Measurements from ENCODE around the gene FA2H. TPM values are rescaled to one million over a fixed set of nuclear protein-coding genes. Genes with fewer than 3 reads are reported as not detected.
"Not testable (repeated sequence)": the region's sequence is repeated elsewhere in the genome, so short reads cannot be mapped to it uniquely, and the experiment has no call there.

Gene FA2H
- total RNA-seq, 1 experiment from 2014 or later: not detected

- DNase-seq (ENCODE audit: low spot score): no peak
Observed at GRCh38 chr16:74682556-74682955, 92.1 kb downstream of the FA2H start.

DNA sequence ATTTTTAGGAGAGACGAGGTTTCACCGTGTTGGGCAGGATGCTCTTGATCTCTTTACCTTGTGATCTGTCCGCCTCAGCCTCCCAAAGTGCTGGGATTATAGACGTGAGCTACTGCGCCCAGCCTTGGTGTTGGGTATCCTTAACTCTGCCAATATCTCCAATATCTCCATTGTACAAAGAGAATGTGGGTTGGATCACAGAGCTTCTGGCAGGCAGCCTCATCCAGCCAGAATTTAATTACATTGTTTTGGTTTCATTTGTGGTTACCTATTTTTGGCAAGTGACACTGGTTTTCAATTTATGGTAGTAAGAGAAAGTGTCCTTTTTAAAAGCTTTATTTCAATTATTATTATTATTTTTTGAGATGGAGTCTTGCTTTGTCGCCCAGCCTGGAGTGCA, 93.9 kb downstream of the FA2H start:
- no peak for DNase-seq (ENCODE audit: low spot score)

DNA sequence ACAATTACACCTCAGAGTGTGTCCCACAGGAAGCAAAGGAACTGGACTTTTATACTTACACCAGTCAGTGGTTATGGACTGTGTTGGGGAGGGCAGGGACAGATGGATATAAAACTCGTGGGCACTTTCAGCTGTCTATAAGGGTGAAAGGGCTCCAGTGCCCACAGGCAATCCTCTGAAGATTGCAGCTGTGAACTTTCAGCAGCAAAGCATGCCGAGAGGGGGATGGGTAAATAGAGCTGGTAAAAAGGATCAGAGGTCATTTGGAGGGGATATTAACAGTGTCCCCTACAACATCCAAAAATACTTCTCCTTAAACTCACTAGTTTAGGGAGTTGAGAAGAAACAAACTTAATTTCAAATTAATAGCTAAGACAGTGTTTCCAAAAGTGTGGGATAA, 94.6 kb downstream of the FA2H start:
- DNase-seq (ENCODE audit: low spot score): no peak

GRCh38 chr16:74677868-74678267, 96.8 kb downstream of the FA2H start:
- no peak for DNase-seq (ENCODE audit: low spot score)

GRCh38 chr16:74673876-74674275, 100.7 kb downstream of the FA2H start:
- DNase-seq (ENCODE audit: low spot score): no peak

DNA sequence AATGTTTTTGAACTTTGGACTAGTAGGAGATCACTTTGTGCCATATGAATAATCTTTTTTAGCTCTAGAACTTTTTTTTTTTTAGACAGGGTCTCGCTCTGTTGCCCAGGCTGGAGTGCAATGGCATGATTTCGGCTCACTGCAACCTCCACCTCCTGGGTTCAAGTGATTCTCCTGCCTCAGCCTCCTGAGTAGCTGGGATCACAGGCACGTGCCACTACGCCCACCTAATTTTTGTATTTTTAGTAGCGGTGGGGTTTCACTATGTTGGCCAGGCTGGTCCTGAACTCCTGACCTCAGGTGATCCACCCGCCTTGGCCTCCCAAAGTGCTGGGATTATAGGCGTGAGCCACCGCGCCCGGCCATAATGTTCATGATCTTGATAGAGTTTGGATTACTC, 105.7 kb downstream of the FA2H start:
- DNase-seq (ENCODE audit: low spot score): not testable (repeated sequence)

DNA sequence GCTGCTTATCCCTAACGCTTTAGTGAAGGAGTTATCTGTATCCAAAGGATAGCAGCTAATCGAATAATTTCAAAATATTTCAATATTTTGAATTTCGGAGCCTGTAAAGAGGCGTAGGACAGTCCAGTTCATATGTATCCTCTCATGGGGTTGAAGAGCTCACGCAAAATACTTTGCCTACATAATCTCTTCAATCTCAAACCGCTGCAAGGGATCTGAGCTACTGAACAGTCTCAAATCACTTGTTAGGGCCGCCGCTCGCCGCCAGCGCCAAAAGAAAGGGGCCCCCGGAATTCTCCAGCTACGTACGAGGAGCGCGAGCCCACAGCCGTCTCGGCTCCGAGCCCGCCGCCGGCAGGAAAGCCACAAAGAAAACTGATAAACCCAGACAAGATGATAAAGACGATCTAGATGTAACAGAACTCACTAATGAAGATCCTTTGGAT, 107.3 kb downstream of the FA2H start:
- no peak for DNase-seq (ENCODE audit: low spot score)

DNA sequence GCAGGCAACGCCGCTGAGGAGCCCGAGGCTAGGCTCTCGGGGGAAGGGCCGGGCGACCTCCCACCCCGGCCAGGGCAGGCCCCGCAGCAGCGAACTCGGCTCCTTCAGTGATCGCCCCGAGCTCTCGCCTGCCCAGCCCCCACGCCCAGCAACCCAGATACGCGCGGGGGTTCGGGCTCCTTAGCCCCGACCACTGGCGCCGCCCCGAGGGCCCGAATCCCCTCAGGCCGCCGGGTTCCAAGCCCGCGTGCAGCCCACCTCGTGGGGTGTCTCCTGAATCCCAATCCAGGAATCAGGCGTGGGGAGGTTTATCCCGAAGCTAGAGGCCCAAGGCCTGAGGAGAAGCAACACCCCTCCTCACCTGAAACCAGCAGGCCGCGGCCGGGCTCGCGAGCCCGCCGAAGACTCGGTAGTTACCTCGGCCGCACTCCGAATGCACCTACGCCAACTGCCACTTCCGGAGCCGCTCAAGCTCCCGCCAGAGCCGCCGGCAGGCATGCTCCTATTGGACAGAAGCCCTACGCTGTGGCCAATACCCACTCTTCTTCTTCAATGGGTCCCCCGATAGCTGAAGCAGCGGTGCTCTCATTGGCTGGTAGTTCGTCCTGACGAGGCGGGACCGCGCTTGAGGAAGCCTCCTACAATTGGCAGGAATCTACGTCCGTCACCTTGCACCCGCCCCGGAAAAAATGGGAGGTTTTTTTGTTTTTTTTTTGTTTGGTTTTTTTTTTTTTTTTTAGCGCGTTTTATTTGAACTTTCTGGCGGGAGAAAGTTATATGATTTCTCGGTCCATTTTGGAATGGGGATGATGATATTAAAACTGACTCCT, 108.0 kb downstream of the FA2H start, which contains the start of gene RFWD3:
TSS of gene RFWD3 (minus strand) at position 453 of the 830 bp plus-strand sequence. CDS start 5,428 bp downstream, outside the sequence.
- DNase-seq (ENCODE audit: low spot score): peak; percentile 99

DNA sequence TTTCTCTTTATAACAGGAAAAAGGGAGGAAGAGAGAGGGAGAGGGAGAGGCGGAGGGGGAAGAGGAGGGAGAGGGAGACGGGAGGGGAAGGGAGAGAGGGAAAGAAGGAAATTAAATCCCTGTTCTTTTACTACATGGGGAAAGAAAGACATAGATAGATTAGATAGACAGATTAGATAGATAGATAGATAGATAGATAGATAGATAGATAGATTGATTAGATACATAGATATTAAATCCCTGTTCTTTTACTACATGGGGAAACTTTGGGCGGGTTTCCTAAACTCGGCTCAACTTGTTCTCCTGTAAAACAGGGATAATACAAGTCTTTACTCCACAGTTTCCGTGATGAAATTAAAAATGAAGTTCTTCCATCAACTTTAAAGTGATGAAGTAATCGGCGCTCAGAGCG, 108.6 kb downstream of the FA2H start:
- DNase-seq (ENCODE audit: low spot score): no peak

Other genes starting within 250 kb of the FA2H start
- 80.2 and 81.2 TPM in 2 replicates for gene GLG1, start 167.7 kb downstream of the FA2H start, total RNA-seq (2014; rRNA removed; shearing (Covaris generic))
- 30.8 and 33.8 TPM in 2 replicates for gene RFWD3, start 107.9 kb downstream of the FA2H start, total RNA-seq (2014; rRNA removed; shearing (Covaris generic))
- 6.6 and 8.4 TPM in 2 replicates for gene MLKL, start 74.0 kb downstream of the FA2H start, total RNA-seq (2014; rRNA removed; shearing (Covaris generic))
- gene WDR59, start 210.3 kb upstream of the FA2H start, total RNA-seq (2014; rRNA removed; shearing (Covaris generic)): 6.5 and 21.7 TPM in 2 replicates
- 3.8 and 5.1 TPM in 2 replicates for gene ZNRF1, start 224.2 kb upstream of the FA2H start, total RNA-seq (2014; rRNA removed; shearing (Covaris generic))